Activated naive CD8-positive, alpha-beta T cell (primary cell): ENCODE measurements around the gene CSNK2A2.

Experiments used
- H3K27ac Mint-ChIP-seq: one replicate; pipeline ENCODE4 v1.8.0; 2021; ENCODE audit warnings: mixed read lengths
- H3K27me3 Mint-ChIP-seq: one replicate; pipeline ENCODE4 v1.8.0; 2021; ENCODE audit warnings: mixed read lengths
- H3K36me3 Mint-ChIP-seq: one replicate; pipeline ENCODE4 v1.8.0; 2021; ENCODE audit warnings: mixed read lengths
- H3K4me1 Mint-ChIP-seq: one replicate; pipeline ENCODE4 v1.8.0; 2021; ENCODE audit warnings: low read depth, mixed read lengths
- H3K4me3 Mint-ChIP-seq: one replicate; pipeline ENCODE4 v1.8.0; 2021; ENCODE audit warnings: mild to moderate bottlenecking, mixed read lengths
- H3K9me3 Mint-ChIP-seq: one replicate; pipeline ENCODE4 v1.8.0; 2021; ENCODE audit warnings: low read depth, mixed read lengths

The CSNK2A2 gene

GRCh38 chr16:58118801-58119508 is 79.0 kb downstream of the CSNK2A2 start:
- Mint-ChIP-seq H3K9me3 (no peaks in the 10 kb centered on the region), H3K27ac (no peak overlapping the region), H3K4me1 (peaks cover 35% of the 10 kb centered on the region), H3K27me3 (no peaks in the 10 kb centered on the region), H3K36me3 (peaks cover 6% of the 10 kb centered on the region), H3K4me3 (no peak overlapping the region)

- no peak overlapping the region for H3K4me3 Mint-ChIP-seq
- no peaks in the 10 kb centered on the region for H3K9me3 Mint-ChIP-seq
- peaks cover 12% of the 10 kb centered on the region for H3K36me3 Mint-ChIP-seq
- H3K4me1 Mint-ChIP-seq = peaks cover 22% of the 10 kb centered on the region
- H3K27ac Mint-ChIP-seq = no peak overlapping the region
- no peaks in the 10 kb centered on the region for H3K27me3 Mint-ChIP-seq
Measured at GRCh38 chr16:58116529-58116928, 81.4 kb downstream of the CSNK2A2 start.

GRCh38 chr16:58116081-58116480 is 81.8 kb downstream of the CSNK2A2 start:
- H3K4me1 Mint-ChIP-seq = peaks cover 19% of the 10 kb centered on the region
- no peak overlapping the region for H3K4me3 Mint-ChIP-seq
- no peaks in the 10 kb centered on the region for H3K9me3 Mint-ChIP-seq
- H3K36me3 Mint-ChIP-seq = peaks cover 12% of the 10 kb centered on the region
- no peak overlapping the region for H3K27ac Mint-ChIP-seq
- H3K27me3 Mint-ChIP-seq = no peaks in the 10 kb centered on the region

GRCh38 chr16:58114827-58115825 is 82.8 kb downstream of the CSNK2A2 start:
- peaks cover 12% of the 10 kb centered on the region for H3K36me3 Mint-ChIP-seq

GRCh38 chr16:58111302-58111627 is 86.6 kb downstream of the CSNK2A2 start:
- H3K36me3 Mint-ChIP-seq = peaks cover 6% of the 10 kb centered on the region
- no peak overlapping the region for H3K27ac Mint-ChIP-seq
- no peak overlapping the region for H3K4me3 Mint-ChIP-seq
- no peaks in the 10 kb centered on the region for H3K4me1 Mint-ChIP-seq
- H3K27me3 Mint-ChIP-seq = no peaks in the 10 kb centered on the region
- no peaks in the 10 kb centered on the region for H3K9me3 Mint-ChIP-seq

More at GRCh38 chr16:58114827-58115825, 82.8 kb downstream of the CSNK2A2 start:
- Mint-ChIP-seq H3K27ac (no peak overlapping the region), H3K4me1 (peaks cover 11% of the 10 kb centered on the region), H3K4me3 (no peak overlapping the region), H3K9me3 (no peaks in the 10 kb centered on the region), H3K27me3 (no peaks in the 10 kb centered on the region)

GRCh38 chr16:58110571-58111301 is 87.2 kb downstream of the CSNK2A2 start:
- no peaks in the 10 kb centered on the region for H3K9me3 Mint-ChIP-seq
- peaks cover 6% of the 10 kb centered on the region for H3K36me3 Mint-ChIP-seq
- H3K4me3 Mint-ChIP-seq = no peak overlapping the region
- H3K27me3 Mint-ChIP-seq = no peaks in the 10 kb centered on the region
- H3K4me1 Mint-ChIP-seq = no peaks in the 10 kb centered on the region
- no peak overlapping the region for H3K27ac Mint-ChIP-seq

- Mint-ChIP-seq H3K27ac (no peak overlapping the region), H3K4me3 (no peak overlapping the region), H3K4me1 (no peaks in the 10 kb centered on the region), H3K27me3 (no peaks in the 10 kb centered on the region), H3K36me3 (peaks cover 6% of the 10 kb centered on the region), H3K9me3 (no peaks in the 10 kb centered on the region)
Measured at GRCh38 chr16:58109881-58110280, 88.0 kb downstream of the CSNK2A2 start.

GRCh38 chr16:58109330-58109729 is 88.6 kb downstream of the CSNK2A2 start:
- H3K36me3 Mint-ChIP-seq = peaks cover 6% of the 10 kb centered on the region
- H3K27me3 Mint-ChIP-seq = no peaks in the 10 kb centered on the region
- H3K4me1 Mint-ChIP-seq = no peaks in the 10 kb centered on the region
- H3K27ac Mint-ChIP-seq = no peak overlapping the region
- no peaks in the 10 kb centered on the region for H3K9me3 Mint-ChIP-seq
- H3K4me3 Mint-ChIP-seq = no peak overlapping the region
